ENCODE measurements around the gene PDGFD.
A peak's percentile ranks its signal among the peaks of the same experiment; 100 is the strongest.

The PDGFD gene

DNA sequence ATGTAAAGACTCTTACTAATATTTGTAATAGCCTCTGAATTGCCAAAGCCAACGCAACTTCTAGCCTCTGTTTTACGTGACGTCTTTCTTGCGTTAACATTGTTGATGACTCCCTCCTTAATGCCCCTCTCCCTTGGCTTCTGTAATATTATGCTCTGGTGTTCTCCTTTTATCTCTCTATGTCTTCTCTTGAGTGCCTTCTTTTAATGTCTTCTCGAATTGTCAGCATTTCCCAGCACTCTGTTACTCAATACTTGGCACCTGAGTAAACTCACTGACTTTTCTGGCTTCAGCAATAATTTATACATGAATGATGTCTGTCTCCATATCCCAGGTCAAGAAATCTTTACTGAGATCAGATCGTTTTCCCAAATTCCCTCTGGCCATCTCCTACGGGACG lies 196.0 kb downstream of the PDGFD start:
- TF ChIP-seq, protein P1, sequence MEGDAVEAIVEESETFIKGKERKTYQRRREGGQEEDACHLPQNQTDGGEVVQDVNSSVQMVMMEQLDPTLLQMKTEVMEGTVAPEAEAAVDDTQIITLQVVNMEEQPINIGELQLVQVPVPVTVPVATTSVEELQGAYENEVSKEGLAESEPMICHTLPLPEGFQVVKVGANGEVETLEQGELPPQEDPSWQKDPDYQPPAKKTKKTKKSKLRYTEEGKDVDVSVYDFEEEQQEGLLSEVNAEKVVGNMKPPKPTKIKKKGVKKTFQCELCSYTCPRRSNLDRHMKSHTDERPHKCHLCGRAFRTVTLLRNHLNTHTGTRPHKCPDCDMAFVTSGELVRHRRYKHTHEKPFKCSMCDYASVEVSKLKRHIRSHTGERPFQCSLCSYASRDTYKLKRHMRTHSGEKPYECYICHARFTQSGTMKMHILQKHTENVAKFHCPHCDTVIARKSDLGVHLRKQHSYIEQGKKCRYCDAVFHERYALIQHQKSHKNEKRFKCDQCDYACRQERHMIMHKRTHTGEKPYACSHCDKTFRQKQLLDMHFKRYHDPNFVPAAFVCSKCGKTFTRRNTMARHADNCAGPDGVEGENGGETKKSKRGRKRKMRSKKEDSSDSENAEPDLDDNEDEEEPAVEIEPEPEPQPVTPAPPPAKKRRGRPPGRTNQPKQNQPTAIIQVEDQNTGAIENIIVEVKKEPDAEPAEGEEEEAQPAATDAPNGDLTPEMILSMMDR (IDR thresholded peaks at IDR 0.05; ENCODE audit: control insufficient read depth, insufficient read depth, low read depth, low read length, missing control alignments): no peak
- DNase-seq (ENCODE audit: low read depth): no peak
- H3K4me3 ChIP-seq (ENCODE audit: control insufficient read depth, low read depth, low read length): no peak overlapping the region

DNA sequence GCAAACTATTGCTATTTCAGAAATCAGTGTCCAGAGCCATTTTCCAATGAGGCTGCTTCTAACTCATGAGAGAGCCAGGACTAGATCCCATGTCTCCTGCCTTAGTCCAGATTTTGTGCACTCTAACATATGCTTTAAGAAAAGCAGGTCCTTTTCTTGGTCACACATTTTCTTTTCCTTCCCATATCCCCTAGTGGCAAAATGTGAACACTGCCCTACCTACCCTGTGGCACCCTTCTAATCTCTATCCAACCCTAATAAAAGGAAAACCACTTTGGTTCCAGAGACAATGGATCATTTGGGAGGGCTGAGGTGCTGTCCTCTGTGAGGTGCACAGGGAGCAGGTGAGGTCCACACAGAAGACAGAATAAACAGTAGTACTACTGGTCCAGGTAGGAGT lies 199.6 kb downstream of the PDGFD start:
- DNase-seq (ENCODE audit: low read depth): no peak
- no peak overlapping the region for H3K4me3 ChIP-seq (ENCODE audit: control insufficient read depth, low read depth, low read length)
- TF ChIP-seq, protein P1 (IDR thresholded peaks at IDR 0.05; ENCODE audit: control insufficient read depth, insufficient read depth, low read depth, low read length, missing control alignments): no peak

DNA sequence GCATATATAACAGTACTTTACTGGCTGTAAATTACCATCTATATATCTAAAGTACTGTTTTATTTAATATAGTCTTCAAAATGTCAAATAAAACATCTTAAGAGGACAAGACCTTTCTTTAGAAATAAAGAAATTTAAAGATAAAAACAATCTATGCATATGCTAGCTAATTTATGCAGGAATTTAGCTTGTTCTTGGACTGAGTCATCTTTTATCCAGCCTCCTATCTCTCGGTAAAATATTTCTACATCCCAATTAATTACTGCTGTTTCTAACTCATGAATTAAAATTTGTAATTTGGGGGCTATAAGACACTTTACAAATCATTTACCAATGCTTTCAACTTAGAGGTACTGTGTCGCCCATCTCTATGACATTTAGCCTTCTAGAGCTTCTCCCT lies 200.3 kb downstream of the PDGFD start:
- H3K4me3 ChIP-seq (ENCODE audit: control insufficient read depth, low read depth, low read length): no peak overlapping the region
- DNase-seq (ENCODE audit: low read depth): no peak
- TF ChIP-seq, protein P1 (IDR thresholded peaks at IDR 0.05; ENCODE audit: control insufficient read depth, insufficient read depth, low read depth, low read length, missing control alignments): no peak

DNA sequence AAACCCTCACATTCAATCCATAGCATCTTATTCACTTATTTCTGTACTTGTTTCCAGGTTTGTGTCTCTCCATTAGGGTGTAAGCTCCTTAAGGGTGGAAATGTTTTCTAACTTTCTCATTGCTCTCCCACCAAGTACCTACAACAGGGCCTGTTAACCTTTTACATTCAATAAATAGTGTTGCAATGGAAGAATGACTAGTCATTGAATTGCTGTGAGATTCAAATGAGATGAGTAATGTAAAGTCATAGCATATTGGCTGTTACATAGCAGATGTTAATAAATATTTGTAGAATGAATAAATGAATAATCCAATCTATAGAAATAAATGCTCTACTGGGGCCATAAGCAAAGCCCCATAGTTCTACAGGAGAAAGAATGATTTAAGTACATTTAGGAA lies 202.9 kb downstream of the PDGFD start:
- DNase-seq (ENCODE audit: low read depth): no peak
- H3K4me3 ChIP-seq (ENCODE audit: control insufficient read depth, low read depth, low read length): no peak overlapping the region
- TF ChIP-seq, protein P1 (IDR thresholded peaks at IDR 0.05; ENCODE audit: control insufficient read depth, insufficient read depth, low read depth, low read length, missing control alignments): no peak

DNA sequence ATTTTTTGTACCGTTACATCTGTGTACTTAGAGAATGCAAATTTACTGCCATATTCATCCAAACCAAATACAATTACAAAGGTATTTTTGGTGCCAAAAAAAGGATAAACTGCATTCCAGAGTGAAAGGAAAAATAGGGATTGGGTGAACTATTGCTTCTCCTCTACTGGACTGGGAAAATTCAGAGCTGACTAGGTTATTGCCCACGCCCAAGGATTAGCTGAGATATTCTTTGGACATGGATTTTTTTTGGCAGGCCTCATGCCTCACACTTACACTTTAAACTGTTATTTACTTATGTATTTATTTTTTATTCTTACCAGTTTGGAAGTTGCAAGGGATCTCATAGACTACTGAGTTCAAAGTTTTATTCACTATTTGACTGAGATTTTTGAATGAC lies 203.8 kb downstream of the PDGFD start:
- TF ChIP-seq, protein P1 (IDR thresholded peaks at IDR 0.05; ENCODE audit: control insufficient read depth, insufficient read depth, low read depth, low read length, missing control alignments): no peak
- DNase-seq (ENCODE audit: low read depth): no peak
- no peak overlapping the region for H3K4me3 ChIP-seq (ENCODE audit: control insufficient read depth, low read depth, low read length)

DNA sequence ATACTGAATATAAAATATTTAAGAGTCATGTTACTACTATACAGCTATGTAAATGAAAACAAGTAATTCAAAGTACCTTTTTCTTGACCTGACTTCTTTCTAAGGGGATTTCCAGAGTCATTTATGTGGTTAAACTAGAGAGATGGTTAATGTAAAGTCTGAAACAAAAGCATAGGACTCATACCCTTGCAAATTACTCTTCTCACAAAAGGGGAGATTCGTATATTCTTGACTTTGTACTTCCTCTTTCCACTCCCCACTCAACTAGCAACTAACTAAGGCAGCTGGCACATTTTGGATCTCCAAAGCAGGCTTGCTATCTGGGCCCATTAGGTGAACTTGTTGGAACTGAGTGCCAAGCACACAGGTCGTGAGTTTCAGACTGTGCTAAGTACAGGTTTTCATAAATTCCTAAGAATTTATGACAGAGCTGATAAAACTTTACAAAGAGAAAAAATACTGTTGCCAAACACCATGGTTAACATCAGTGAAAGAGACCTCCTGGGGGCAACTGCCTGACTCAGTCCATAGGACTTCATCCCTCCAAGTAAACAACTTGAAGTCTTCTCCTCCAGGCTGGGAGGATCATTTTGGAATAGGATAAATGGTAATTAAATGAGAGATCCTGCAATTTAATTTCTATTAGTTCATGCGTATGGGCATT lies 204.5 kb downstream of the PDGFD start:
- TF ChIP-seq, protein P1 (IDR thresholded peaks at IDR 0.05; ENCODE audit: control insufficient read depth, insufficient read depth, low read depth, low read length, missing control alignments): no peak
- no peak overlapping the region for H3K4me3 ChIP-seq (ENCODE audit: control insufficient read depth, low read depth, low read length)
- peak; percentile 35 for DNase-seq (ENCODE audit: low read depth)
